K562 (cell line): ENCODE measurements around the gene KCNK18. TPM values are rescaled to one million over a fixed set of nuclear protein-coding genes. Genes with fewer than 3 reads are reported as not detected.

Experiments used
- ARNT ChIP-seq, 2 experiments: fragments of 450-650 bp; IDR thresholded peaks; 2 replicates each; pipeline ENCODE4 v1.6.1; 2016; ENCODE audit warnings: mild to moderate bottlenecking in 1 of 2
- CHD2 ChIP-seq: IDR thresholded peaks from 2 replicates; pipeline ENCODE4 v1.6.1; 2011; ENCODE audit warnings: low read depth, low read length
- CREBBP ChIP-seq: IDR thresholded peaks from one replicate; pipeline ENCODE4 v1.6.1; 2012; ENCODE audit warnings: low read depth, mild to moderate bottlenecking, control low read depth, inconsistent platforms, low read length
- CTCFL ChIP-seq: IDR thresholded peaks from 2 replicates; pipeline ENCODE4 v1.6.1; 2011; ENCODE audit warnings: borderline replicate concordance, low read depth, mild to moderate bottlenecking, moderate library complexity, low read length; ENCODE audit not compliant: insufficient read depth, poor library complexity, severe bottlenecking
- POLR2A ChIP-seq: fragments of 450-650 bp; conservative IDR thresholded peaks from 2 replicates; pipeline ENCODE4 v1.6.1; 2016
- SRSF9 ChIP-seq: fragments of 200-400 bp; formaldehyde crosslinking; IDR thresholded peaks from 2 replicates; pipeline ENCODE4 v1.6.1; 2017; ENCODE audit warnings: low read depth, low read length, borderline replicate concordance
- TAF15 ChIP-seq: fragments of 200-400 bp; formaldehyde crosslinking; IDR thresholded peaks from 2 replicates; pipeline ENCODE4 v1.6.1; 2017; ENCODE audit warnings: mild to moderate bottlenecking, low read depth, low read length, moderate library complexity
- ZFPM2 ChIP-seq: fragments of 250-450 bp; sonication (Bioruptor Pico); IDR thresholded peaks from 2 replicates; pipeline ENCODE4 v1.5.1; 2022; ENCODE audit warnings: mild to moderate bottlenecking
- ZNF263 ChIP-seq: sonication (generic); formaldehyde crosslinking; IDR thresholded peaks from 2 replicates; pipeline ENCODE4 v1.8.0; 2022; ENCODE audit warnings: mild to moderate bottlenecking, missing genetic modification reagents, borderline replicate concordance
- ZNF561 ChIP-seq: fragments of 450-650 bp; formaldehyde crosslinking; conservative IDR thresholded peaks from 2 replicates; pipeline ENCODE4 v1.4.0; 2020; ENCODE audit warnings: mild to moderate bottlenecking, moderate library complexity
- polyA plus RNA-seq, 8 experiments: library from polyadenylated mRNA; depleted of rRNA in 4 of 8; stranded (reverse) in 5 of 8; unstranded in 3 of 8; fragments of >200 nt; fragmentation: Nextera tagmentation in 2 of 8; fragmentation: Illumina TruSeq in 1 of 8; extraction: Ambion mirVana in 2 of 8; extraction: Trizol in 1 of 8; gene quantifications; 2 replicates each; pipeline versions ENCODE4 v1.2.1 to v1.2.3, GENCODE V29; 2011 to 2014; ENCODE audit warnings: inconsistent platforms in 1 of 8, missing spikeins in 1 of 8
- total RNA-seq, 7 experiments: library from RNA; depleted of rRNA in 6 of 7; stranded (reverse); fragments of >200 nt in 6 of 7; fragmentation: Illumina TruSeq in 2 of 7; extraction: Trizol in 2 of 7; gene quantifications; 2 replicates each; pipeline versions ENCODE4 v1.2.1 to v1.2.3, GENCODE V29; 2011 to 2021; ENCODE audit warnings: low replicate concordance in 1 of 7

KCNK18 gene
- total and polyA plus RNA-seq, 9 of the 15 experiments (the other 6 are each of a cell fraction or from before 2014, with no cell fraction given), result not detected

DNA sequence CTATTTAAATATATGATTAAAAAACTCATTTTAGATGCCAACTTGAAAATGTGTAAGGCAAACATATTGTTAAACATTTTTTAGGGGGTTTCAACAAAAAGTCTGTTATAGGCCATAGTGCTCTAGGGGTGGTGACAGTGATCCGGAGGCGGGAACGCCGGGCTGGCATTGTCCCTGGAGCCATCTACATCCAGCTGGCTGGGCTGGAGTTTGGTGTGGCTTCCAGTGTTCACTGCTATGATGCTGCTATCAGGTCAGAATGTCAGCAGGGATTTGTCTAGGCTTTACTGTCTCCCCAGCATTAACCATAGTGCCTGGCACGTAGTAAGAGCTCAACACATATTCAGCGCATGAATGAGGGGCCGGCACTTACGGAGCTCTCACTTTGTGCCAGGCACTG lies 41.8 kb downstream of the KCNK18 start (continued):
- TF ChIP-seq ZNF263, result no peak
- TF ChIP-seq ZNF561 (CRISPR knock-in tag), result no peak
- no peak for TF ChIP-seq POLR2A
- TF ChIP-seq CREBBP, result no peak
- no peak for TF ChIP-seq ZFPM2 (CRISPR knock-in tag)
- TF ChIP-seq TAF15, result no peak
- TF ChIP-seq CTCFL, result no peak
- no peak for TF ChIP-seq CHD2
- TF ChIP-seq ARNT (IDR thresholded peaks at IDR 0.05), result no peak
- TF ChIP-seq SRSF9, result no peak
